H4 (cell line): ENCODE results near the gene FABP3. TPM values are rescaled to one million over a fixed set of nuclear protein-coding genes. Genes with fewer than 3 reads are reported as not detected.

Experiments used
- total RNA-seq: library from RNA; depleted of rRNA; stranded (reverse); fragments of >200 nt; shearing (Covaris generic); gene quantifications from 2 replicates; pipeline ENCODE4 v1.2.3, GENCODE V29; 2014; rRNA removed

Gene FABP3
- total RNA-seq, 1 experiment from 2014 or later: not detected

Other genes with a start within 250 kb of the FABP3 start
- 0.68 and 0.76 TPM in 2 replicates for gene NKAIN1, start 133.2 kb downstream of the FABP3 start, total RNA-seq
- gene SNRNP40, start 76.3 kb downstream of the FABP3 start, total RNA-seq: 134 and 141 TPM in 2 replicates
- 33.6 and 50.2 TPM in 2 replicates for gene ZCCHC17, start 76.0 kb downstream of the FABP3 start, total RNA-seq
- 9.9 and 15.0 TPM in 2 replicates for gene SERINC2, start 40.1 kb upstream of the FABP3 start, total RNA-seq
- 0.23 and 0.90 TPM in 2 replicates for gene TINAGL1, start 203.4 kb upstream of the FABP3 start, total RNA-seq
- gene HCRTR1, start 244.6 kb upstream of the FABP3 start, total RNA-seq: not detected in 2 replicates